ENCODE results near the gene PIP4K2A.

DNA sequence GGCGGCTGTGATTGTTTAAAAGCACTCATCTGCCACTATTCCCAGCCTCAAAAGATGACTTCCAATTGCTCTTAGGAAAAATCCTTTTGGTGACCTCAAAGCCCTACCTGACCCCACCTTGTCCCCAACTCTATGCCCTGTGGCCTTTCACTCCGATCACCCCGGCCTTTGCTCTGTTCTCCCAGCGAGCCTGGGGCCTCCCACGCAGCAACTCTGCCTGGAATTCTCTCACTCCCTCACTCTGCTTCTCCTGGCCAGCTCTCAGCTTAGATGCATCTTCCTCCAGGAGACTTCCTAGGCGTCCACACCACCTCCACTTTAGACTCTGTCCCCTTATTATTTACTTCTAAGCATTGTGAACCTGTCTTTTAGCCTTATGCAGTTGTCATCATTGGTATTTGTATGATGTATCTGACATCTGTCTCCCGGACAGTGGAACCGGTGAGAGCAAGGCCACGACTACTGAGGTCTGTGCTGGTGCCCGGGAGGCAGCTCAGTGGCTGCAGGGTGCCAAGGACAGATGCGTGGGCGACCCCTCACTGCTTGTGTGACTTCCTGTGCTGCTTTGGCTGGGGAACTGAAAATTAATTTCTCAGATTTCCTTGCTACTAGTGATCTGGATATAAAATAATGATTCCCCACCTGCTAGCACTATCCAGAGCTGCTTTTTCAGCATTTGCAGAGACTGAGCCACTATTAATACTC lies 63.0 kb downstream of the PIP4K2A start:
- TF ChIP-seq, protein P1, sequence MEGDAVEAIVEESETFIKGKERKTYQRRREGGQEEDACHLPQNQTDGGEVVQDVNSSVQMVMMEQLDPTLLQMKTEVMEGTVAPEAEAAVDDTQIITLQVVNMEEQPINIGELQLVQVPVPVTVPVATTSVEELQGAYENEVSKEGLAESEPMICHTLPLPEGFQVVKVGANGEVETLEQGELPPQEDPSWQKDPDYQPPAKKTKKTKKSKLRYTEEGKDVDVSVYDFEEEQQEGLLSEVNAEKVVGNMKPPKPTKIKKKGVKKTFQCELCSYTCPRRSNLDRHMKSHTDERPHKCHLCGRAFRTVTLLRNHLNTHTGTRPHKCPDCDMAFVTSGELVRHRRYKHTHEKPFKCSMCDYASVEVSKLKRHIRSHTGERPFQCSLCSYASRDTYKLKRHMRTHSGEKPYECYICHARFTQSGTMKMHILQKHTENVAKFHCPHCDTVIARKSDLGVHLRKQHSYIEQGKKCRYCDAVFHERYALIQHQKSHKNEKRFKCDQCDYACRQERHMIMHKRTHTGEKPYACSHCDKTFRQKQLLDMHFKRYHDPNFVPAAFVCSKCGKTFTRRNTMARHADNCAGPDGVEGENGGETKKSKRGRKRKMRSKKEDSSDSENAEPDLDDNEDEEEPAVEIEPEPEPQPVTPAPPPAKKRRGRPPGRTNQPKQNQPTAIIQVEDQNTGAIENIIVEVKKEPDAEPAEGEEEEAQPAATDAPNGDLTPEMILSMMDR (IDR thresholded peaks at IDR 0.05; ENCODE audit: extremely low read depth in 1 of 2, insufficient read depth in 1 of 2, low read depth in 1 of 2, low read length in 2 of 2), result no peak
- no peak for TF ChIP-seq POLR2AphosphoS5 (IDR thresholded peaks at IDR 0.05; ENCODE audit: insufficient read depth, low read depth, low read length)
- TF ChIP-seq, protein P2, sequence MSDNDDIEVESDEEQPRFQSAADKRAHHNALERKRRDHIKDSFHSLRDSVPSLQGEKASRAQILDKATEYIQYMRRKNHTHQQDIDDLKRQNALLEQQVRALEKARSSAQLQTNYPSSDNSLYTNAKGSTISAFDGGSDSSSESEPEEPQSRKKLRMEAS (IDR thresholded peaks at IDR 0.05; ENCODE audit: insufficient read depth, insufficient read length), result no peak
- TF ChIP-seq POLR2A (IDR thresholded peaks at IDR 0.05; ENCODE audit: low read depth, low read length), result no peak
- no peak for TF ChIP-seq EZH2 (IDR thresholded peaks at IDR 0.05; ENCODE audit: borderline replicate concordance, low read depth, low read length, severe bottlenecking)
- TF ChIP-seq JUN (IDR thresholded peaks at IDR 0.05; ENCODE audit: borderline replicate concordance, insufficient read depth, insufficient read length, low read depth), result no peak
- no peak for TF ChIP-seq MYC (IDR thresholded peaks at IDR 0.05; ENCODE audit: low read depth, low read length)
- no peak for TF ChIP-seq FOS (IDR thresholded peaks at IDR 0.05; ENCODE audit: borderline replicate concordance, insufficient read depth, low read length)
- no peak for TF ChIP-seq GATA2 (IDR thresholded peaks at IDR 0.05; ENCODE audit: insufficient read depth, insufficient read length, low read depth, low read length)
